HL-60/S4 treated with retinoic acid at 250 ng/mL for 4 days and 3 days (cell line): ENCODE measurements around the gene NOP9.

Experiments used
- in situ Hi-C: fragments of 300-500 bp; cut with MboI; formaldehyde crosslinking; loops from 2 replicates; pipeline ENCODE4 v1.7.0; 2022; ENCODE audit warnings: low sequenced_read_pairs

NOP9 gene

GRCh38 chr14:24307575-24308341 is 8.1 kb downstream of the NOP9 start, which contains the start of gene CIDEB:
Gene CIDEB, minus strand, starts transcription at chr14:24307977. Its CDS starts 119 bp downstream, at chr14:24307858.
- in situ Hi-C loops, result no loop called here

GRCh38 chr14:24308342-24309124 is 8.9 kb downstream of the NOP9 start:
- in situ Hi-C loops, result no loop called here

GRCh38 chr14:24309538-24310264 is 10.1 kb downstream of the NOP9 start, which contains the start of gene LTB4R2:
Gene LTB4R2, plus strand, starts transcription at chr14:24310140. Its CDS starts 525 bp downstream, at chr14:24310665.
- in situ Hi-C loops, result no loop called here

- in situ Hi-C loops, result no loop called here
Observed at GRCh38 chr14:24310265-24310645, 10.6 kb downstream of the NOP9 start.

- in situ Hi-C loops, result no loop called here
Observed at GRCh38 chr14:24310646-24311604, 11.3 kb downstream of the NOP9 start, which contains the start of gene LTB4R. Gene LTB4R, plus strand, starts transcription at chr14:24311502. Its CDS starts 4,150 bp downstream, at chr14:24315652.

- in situ Hi-C loops, result no loop called here
Observed at GRCh38 chr14:24311837-24312615, 12.4 kb downstream of the NOP9 start.

GRCh38 chr14:24312736-24313507 is 13.3 kb downstream of the NOP9 start:
- in situ Hi-C loops, result no loop called here

- in situ Hi-C loops, result no loop called here
Observed at GRCh38 chr14:24313913-24314312, 14.3 kb downstream of the NOP9 start.

GRCh38 chr14:24314377-24315193 is 14.9 kb downstream of the NOP9 start:
- in situ Hi-C loops, result no loop called here

GRCh38 chr14:24315243-24315806 is 15.7 kb downstream of the NOP9 start:
- in situ Hi-C loops, result no loop called here

GRCh38 chr14:24315807-24316596 is 16.4 kb downstream of the NOP9 start:
- in situ Hi-C loops, result no loop called here

- in situ Hi-C loops, result no loop called here
Observed at GRCh38 chr14:24316597-24316950, 16.9 kb downstream of the NOP9 start.

GRCh38 chr14:24317141-24317928 is 17.7 kb downstream of the NOP9 start:
- in situ Hi-C loops, result no loop called here

GRCh38 chr14:24321212-24321975 is 21.7 kb downstream of the NOP9 start:
- in situ Hi-C loops, result no loop called here

- in situ Hi-C loops, result no loop called here
Observed at GRCh38 chr14:24322672-24323071, 23.0 kb downstream of the NOP9 start.
